ENCODE measurements around the gene CEP72. TPM values are rescaled to one million over a fixed set of nuclear protein-coding genes. Genes with fewer than 3 reads are reported as not detected.

The CEP72 gene
- total and polyA plus RNA-seq, 2 donors (not counting 1 experiment from before 2014, with no cell fraction given) = 7.7 to 32.9 TPM

- H3K79me2 ChIP-seq (ENCODE audit: control insufficient read depth, insufficient read depth, low read length) = no peaks in the 10 kb centered on the region
- peaks cover 0 to 40% (median 5%) of the 10 kb centered on the region in 4 experiments for H3K27me3 ChIP-seq (replicated peaks in 1 of 4; ENCODE audit: control extremely low read depth in 1 of 4, control insufficient read depth in 3 of 4, insufficient read depth in 4 of 4, low read length in 3 of 4)
- ChIA-PET CTCF (interaction anchor here (1.3 to 5.3 kb wide), 3 partner anchors 223 to 233 kb away, joined by 4 to 63 read pairs (median 6); no protein-coding TSS in a partner anchor), POLR2A (no interaction called here)
- H3K27ac ChIP-seq (ENCODE audit: low read length in 2 of 2) = no peak overlapping the region
- peaks cover 5% of the 10 kb centered on the region for H3K27me3 Mint-ChIP-seq
- peaks cover 0 to 18% (median 0%) of the 10 kb centered on the region in 3 donors for H3K9me3 ChIP-seq (ENCODE audit: control extremely low read depth in 1 of 3, control insufficient read depth in 2 of 3, insufficient read depth in 1 of 3, low read length in 2 of 3)
- H2AFZ ChIP-seq (ENCODE audit: insufficient read depth, low read depth, low read length, poor library complexity, severe bottlenecking) = no peak overlapping the region
- no peaks in the 10 kb centered on the region for H4K20me1 ChIP-seq (ENCODE audit: control insufficient read depth, insufficient read depth, low read length, poor library complexity, severe bottlenecking)
- H3K27ac Mint-ChIP-seq = peak overlapping the region; percentile 59
- peak; percentile 71 for DNase-seq
- 24% methylated on average over 17 of the region's 27 CpGs for WGBS (ENCODE audit: insufficient coverage)
- H3K4me3 Mint-ChIP-seq = peak overlapping the region; percentile 37
- H3K4me3 ChIP-seq (ENCODE audit: control extremely low read depth in 1 of 5, extremely low read depth in 1 of 5, insufficient read depth in 1 of 5, low read depth in 2 of 5, low read length in 4 of 5) = no peak overlapping the region
- no peaks in the 10 kb centered on the region for H3K36me3 ChIP-seq (replicated peaks in 1 of 2; ENCODE audit: control extremely low read depth in 1 of 2, control insufficient read depth in 1 of 2, extremely low read depth in 1 of 2, insufficient read depth in 2 of 2, low read length in 1 of 2)
- intact Hi-C loops (cut with micrococcal nuclease) = no loop called here
- H3K4me1 ChIP-seq (ENCODE audit: control insufficient read depth in 2 of 2, insufficient read depth in 2 of 2, low read length in 2 of 2) = peaks cover 22 to 23% of the 10 kb centered on the region in 2 donors
- peak overlapping the region; percentile 39 for H3K4me2 ChIP-seq (replicated peaks; ENCODE audit: low read depth, low read length, poor library complexity, severe bottlenecking)
- peak overlapping the region; percentile 14 for H3K9ac ChIP-seq (ENCODE audit: low read length)
- TF ChIP-seq EZH2 (IDR thresholded peaks at IDR 0.05; ENCODE audit: borderline replicate concordance, insufficient read depth, low read depth, low read length, poor library complexity, severe bottlenecking) (no peak), CTCF (IDR thresholded peaks at IDR 0.05) (no peak)
- no peak for ATAC-seq (ENCODE audit: low read depth)
- H3K4me1 Mint-ChIP-seq = peaks cover 12% of the 10 kb centered on the region
- H3K9me3 Mint-ChIP-seq (ENCODE audit: insufficient read depth) = no peaks in the 10 kb centered on the region
Measured at GRCh38 chr5:672329-673160, 60.4 kb downstream of the CEP72 start.

Data from B cell (primary cell).